Daoy (cell line): Measurements from ENCODE around the gene ZFP14. TPM values are rescaled to one million over a fixed set of nuclear protein-coding genes. Genes with fewer than 3 reads are reported as not detected.
"Not testable (repeated sequence)": the region's sequence is repeated elsewhere in the genome, so short reads cannot be mapped to it uniquely, and the experiment has no call there.

ENCODE experiments used
- DNase-seq: peaks from one replicate; pipeline ENCODE4 v3.0.0-alpha.2; 2015; ENCODE audit warnings: low read depth
- total RNA-seq: library from RNA; depleted of rRNA; stranded (reverse); fragments of >200 nt; shearing (Covaris generic); gene quantifications from 2 replicates; pipeline ENCODE4 v1.2.3, GENCODE V29; 2014; rRNA removed

Gene ZFP14
- total RNA-seq, 1 experiment from 2014 or later, result 3.3 TPM

GRCh38 chr19:36331353-36332228 lies 47.4 kb downstream of the ZFP14 start:
- DNase-seq, result peak; percentile 96

GRCh38 chr19:36330216-36330615 lies 48.8 kb downstream of the ZFP14 start:
- no peak for DNase-seq

GRCh38 chr19:36329534-36329933 lies 49.5 kb downstream of the ZFP14 start:
- not testable (repeated sequence) for DNase-seq

GRCh38 chr19:36326649-36327048 lies 52.4 kb downstream of the ZFP14 start:
- not testable (repeated sequence) for DNase-seq

- DNase-seq, result not testable (repeated sequence)
These were observed 63.8 kb downstream of the ZFP14 start for GRCh38 chr19:36315164-36315563.

GRCh38 chr19:36314053-36314452 lies 64.9 kb downstream of the ZFP14 start:
- not testable (repeated sequence) for DNase-seq

GRCh38 chr19:36311098-36311760 lies 67.8 kb downstream of the ZFP14 start:
- not testable (repeated sequence) for DNase-seq

GRCh38 chr19:36310416-36310990 lies 68.5 kb downstream of the ZFP14 start:
- not testable (repeated sequence) for DNase-seq

GRCh38 chr19:36309759-36310158 lies 69.2 kb downstream of the ZFP14 start:
- not testable (repeated sequence) for DNase-seq

GRCh38 chr19:36309309-36309708 lies 69.7 kb downstream of the ZFP14 start:
- not testable (repeated sequence) for DNase-seq

- DNase-seq, result not testable (repeated sequence)
These were observed 86.7 kb downstream of the ZFP14 start for GRCh38 chr19:36292317-36292716.

Other genes with a start within 250 kb of the ZFP14 start
- gene CAPNS1, start 239.1 kb downstream of the ZFP14 start, total RNA-seq, result 122 and 257 TPM in 2 replicates
- gene COX7A1, start 226.8 kb downstream of the ZFP14 start, total RNA-seq, result not detected in 2 replicates
- 2.3 and 3.2 TPM in 2 replicates for gene ZNF565, start 164.5 kb downstream of the ZFP14 start, total RNA-seq
- 211 and 232 TPM in 2 replicates for gene ZNF146, start 164.1 kb downstream of the ZFP14 start, total RNA-seq
- 5.6 and 10.3 TPM in 2 replicates for gene ZFP82, start 39.4 kb upstream of the ZFP14 start, total RNA-seq
- 7.3 and 9.0 TPM in 2 replicates for gene ZNF566, start 110.4 kb upstream of the ZFP14 start, total RNA-seq
- 9.1 and 11.8 TPM in 2 replicates for gene ZNF260, start 149.1 kb upstream of the ZFP14 start, total RNA-seq
- 9.8 and 21.3 TPM in 2 replicates for gene ZNF529, start 194.1 kb upstream of the ZFP14 start, total RNA-seq
- 3.0 and 7.4 TPM in 2 replicates for gene ZNF382, start 226.1 kb upstream of the ZFP14 start, total RNA-seq